ENCODE data around the gene TMEM204.

The TMEM204 gene

GRCh38 chr16:1571012-1571671 is 37.7 kb downstream of the TMEM204 start:
- no peak for TF ChIP-seq CTCF (IDR thresholded peaks at IDR 0.05)

GRCh38 chr16:1572673-1573072 is 39.2 kb downstream of the TMEM204 start:
- no peak for TF ChIP-seq CTCF (IDR thresholded peaks at IDR 0.05)

- no peak for TF ChIP-seq CTCF (IDR thresholded peaks at IDR 0.05)
Observed at GRCh38 chr16:1573301-1573700, 39.8 kb downstream of the TMEM204 start.

- TF ChIP-seq CTCF (IDR thresholded peaks at IDR 0.05), result no peak
Observed at GRCh38 chr16:1575578-1575977, 42.1 kb downstream of the TMEM204 start.

GRCh38 chr16:1579214-1579613 is 45.7 kb downstream of the TMEM204 start:
- TF ChIP-seq CTCF (IDR thresholded peaks at IDR 0.05), result no peak

- no peak for TF ChIP-seq CTCF (IDR thresholded peaks at IDR 0.05)
Observed at GRCh38 chr16:1580256-1580655, 46.8 kb downstream of the TMEM204 start.

- no peak for TF ChIP-seq CTCF (IDR thresholded peaks at IDR 0.05)
Observed at GRCh38 chr16:1580956-1581355, 47.5 kb downstream of the TMEM204 start.

- no peak for TF ChIP-seq CTCF (IDR thresholded peaks at IDR 0.05)
Observed at GRCh38 chr16:1581804-1582203, 48.3 kb downstream of the TMEM204 start.
